HTR-8/SVneo (cell line): ENCODE data around the gene FOXJ1.
"Not testable (repeated sequence)": the region's sequence is repeated elsewhere in the genome, so short reads cannot be mapped to it uniquely, and the experiment has no call there.

Source experiments
- DNase-seq: peaks from one replicate; pipeline ENCODE4 v3.0.0; 2011; ENCODE audit warnings: low spot score, mixed read lengths; ENCODE audit not compliant: insufficient read length
- FAIRE-seq: peaks from 2 replicates; lab custom pipeline; 2011; peaks lifted over from hg19 to GRCh38; lab: Jason Lieb, UNC

FOXJ1 gene

GRCh38 chr17:76141212-76142038, at the start of gene FOXJ1:
TSS of gene FOXJ1 (minus strand) at chr17:76141245. CDS start at chr17:76140395, 850 bp downstream.
- FAIRE-seq = peak; percentile 95
- peak; percentile 99 for DNase-seq

GRCh38 chr17:76189741-76190140, 48.7 kb upstream of the FOXJ1 start:
- DNase-seq = no peak
- no peak for FAIRE-seq

GRCh38 chr17:76189247-76189646, 48.2 kb upstream of the FOXJ1 start:
- no peak for FAIRE-seq
- no peak for DNase-seq

- DNase-seq (no peak), FAIRE-seq (peak; percentile 62)
These were observed 47.4 kb upstream of the FOXJ1 start for GRCh38 chr17:76188213-76189016.

- DNase-seq, FAIRE-seq: not testable (repeated sequence)
These were observed 45.7 kb upstream of the FOXJ1 start for GRCh38 chr17:76186774-76187173.

- FAIRE-seq = no peak
These were observed 43.2 kb upstream of the FOXJ1 start for GRCh38 chr17:76184290-76184689.

GRCh38 chr17:76182016-76182764, 41.1 kb upstream of the FOXJ1 start:
- FAIRE-seq = peak; percentile 95
- DNase-seq = peak; percentile 95

More at GRCh38 chr17:76184290-76184689, 43.2 kb upstream of the FOXJ1 start:
- DNase-seq = no peak

- no peak for FAIRE-seq
- no peak for DNase-seq
These were observed 38.7 kb upstream of the FOXJ1 start for GRCh38 chr17:76179496-76180467.

- DNase-seq = no peak
- FAIRE-seq = peak; percentile 9
These were observed 37.1 kb upstream of the FOXJ1 start for GRCh38 chr17:76178124-76178523.

GRCh38 chr17:76176701-76177574, 35.9 kb upstream of the FOXJ1 start:
- DNase-seq = no peak

GRCh38 chr17:76174037-76174436, 33.0 kb upstream of the FOXJ1 start:
- FAIRE-seq = no peak
- no peak for DNase-seq

More at GRCh38 chr17:76176701-76177574, 35.9 kb upstream of the FOXJ1 start:
- peak; percentile 9 for FAIRE-seq

- FAIRE-seq (no peak), DNase-seq (no peak)
These were observed 32.4 kb upstream of the FOXJ1 start for GRCh38 chr17:76173474-76173873.

GRCh38 chr17:76171706-76172105, 30.7 kb upstream of the FOXJ1 start:
- no peak for FAIRE-seq
- no peak for DNase-seq

GRCh38 chr17:76170114-76170513, 29.1 kb upstream of the FOXJ1 start:
- DNase-seq = no peak
- FAIRE-seq = no peak

GRCh38 chr17:76166906-76167305, 25.9 kb upstream of the FOXJ1 start:
- DNase-seq = no peak
- no peak for FAIRE-seq

- DNase-seq (no peak), FAIRE-seq (no peak)
These were observed 25.1 kb upstream of the FOXJ1 start for GRCh38 chr17:76166168-76166567.

GRCh38 chr17:76164331-76164730, 23.3 kb upstream of the FOXJ1 start:
- no peak for FAIRE-seq
- DNase-seq = no peak

- DNase-seq = no peak
- FAIRE-seq = no peak
These were observed 22.9 kb upstream of the FOXJ1 start for GRCh38 chr17:76163919-76164318.
